Measurements from ENCODE around the gene PATE2.

DNA sequence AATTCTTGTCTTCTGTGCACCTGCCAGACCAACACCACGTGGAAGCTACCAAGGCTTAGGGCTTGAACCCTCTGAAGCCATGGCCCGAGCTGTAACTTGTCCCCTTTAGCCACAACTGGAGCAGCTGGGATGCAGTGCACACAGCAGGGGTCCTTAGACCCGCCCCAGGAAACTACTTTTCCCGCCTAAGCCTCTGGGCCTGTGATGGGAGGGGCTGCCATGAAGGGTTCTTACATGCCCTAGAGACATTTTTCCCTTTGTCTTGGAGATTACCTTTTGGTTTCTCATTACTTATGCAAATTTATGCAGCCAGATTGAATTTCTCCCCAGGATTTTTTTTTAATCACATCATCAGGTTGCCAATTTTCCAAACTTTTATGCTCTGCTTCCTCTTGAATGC lies 19.0 kb upstream of the PATE2 start:
- TF ChIP-seq CTCF (IDR thresholded peaks at IDR 0.05) (no peak), POLR2A (IDR thresholded peaks at IDR 0.05) (no peak), POLR2AphosphoS5 (IDR thresholded peaks at IDR 0.05) (no peak)

All from transverse colon (tissue), 4 donors.